Endothelial cell of umbilical vein (primary cell): ENCODE results near the gene PTBP3.

Source experiments
- CTCF ChIP-seq, 2 donors: IDR thresholded peaks; 1 replicate in 1 of 2; 2 replicates in 1 of 2; pipeline ENCODE4 v1.5.1; 2011; ENCODE audit warnings: low read length in 2 of 2, mild to moderate bottlenecking in 2 of 2, moderate library complexity in 2 of 2, control low read depth in 1 of 2, inconsistent platforms in 1 of 2, low read depth in 1 of 2; ENCODE audit not compliant: insufficient read depth in 1 of 2; ENCODE audit errors: extremely low read depth in 1 of 2
- EZH2 ChIP-seq: IDR thresholded peaks from 2 replicates; pipeline ENCODE4 v1.6.1; 2012; ENCODE audit warnings: borderline replicate concordance, low read depth, mild to moderate bottlenecking, moderate library complexity, low read length, inconsistent platforms; ENCODE audit not compliant: severe bottlenecking
- FOS ChIP-seq: IDR thresholded peaks from 2 replicates; pipeline ENCODE4 v1.6.1; 2011; ENCODE audit warnings: mild to moderate bottlenecking, low read length, moderate library complexity, borderline replicate concordance; ENCODE audit not compliant: insufficient read depth
- JUN ChIP-seq: IDR thresholded peaks from 2 replicates; pipeline ENCODE4 v1.6.1; 2011; ENCODE audit warnings: borderline replicate concordance, low read depth; ENCODE audit not compliant: insufficient read length, insufficient read depth
- MAX ChIP-seq: IDR thresholded peaks from 2 replicates; pipeline ENCODE4 v1.6.1; 2011; ENCODE audit not compliant: insufficient read depth, insufficient read length
- POLR2A ChIP-seq: IDR thresholded peaks from 2 replicates; pipeline ENCODE4 v1.6.1; 2012; ENCODE audit warnings: low read depth, mild to moderate bottlenecking, control low read depth, low read length
- POLR2AphosphoS5 ChIP-seq: IDR thresholded peaks from 2 replicates; pipeline ENCODE4 v1.6.1; 2012; ENCODE audit warnings: low read depth, mild to moderate bottlenecking, control low read depth, low read length, moderate library complexity; ENCODE audit not compliant: insufficient read depth

- no peak for TF ChIP-seq POLR2A
- TF ChIP-seq CTCF (IDR thresholded peaks at IDR 0.05; ENCODE audit: extremely low read depth in 1 of 2, insufficient read depth in 1 of 2, low read depth in 1 of 2, low read length in 2 of 2): no peak
- no peak for TF ChIP-seq POLR2AphosphoS5
- no peak for TF ChIP-seq EZH2
- TF ChIP-seq FOS: no peak
- TF ChIP-seq JUN: no peak
- no peak for TF ChIP-seq MAX
Measured at GRCh38 chr9:112377684-112378327, 44.4 kb upstream of the PTBP3 start.
